OCI-LY1 (cell line): ENCODE results near the gene SNX7.
A peak's percentile ranks its signal among the peaks of the same experiment; 100 is the strongest.

Experiments
- H2AFZ ChIP-seq: fragments of 200-600 bp; sonication (generic), shearing (Covaris generic); 2 replicates; pipeline ENCODE4 v1.6.0; 2014; ENCODE audit warnings: antibody characterized with exemption, mild to moderate bottlenecking, low read length
- H3F3A ChIP-seq: fragments of 200-600 bp; sonication (generic), shearing (Covaris generic); 2 replicates; pipeline ENCODE4 v1.6.0; 2014; ENCODE audit warnings: mild to moderate bottlenecking, antibody characterized with exemption, low read length, moderate library complexity; ENCODE audit not compliant: insufficient read depth
- H3K27ac ChIP-seq: fragments of 200-600 bp; sonication (generic); 2 replicates; pipeline ENCODE4 v1.5.1; 2014; ENCODE audit warnings: low read length, mixed run types, mild to moderate bottlenecking, low read depth; ENCODE audit not compliant: poor library complexity, severe bottlenecking
- H3K27me3 ChIP-seq: fragments of 200-600 bp; sonication (generic); 2 replicates; pipeline ENCODE4 v1.6.0; 2014; ENCODE audit warnings: antibody characterized with exemption, mild to moderate bottlenecking, low read length, moderate library complexity; ENCODE audit not compliant: insufficient read depth
- H3K36me3 ChIP-seq: fragments of 200-600 bp; sonication (generic); 2 replicates; pipeline ENCODE4 v1.6.1; 2014; ENCODE audit warnings: mild to moderate bottlenecking, antibody characterized with exemption, low read length, moderate library complexity, mixed read lengths; ENCODE audit not compliant: insufficient read depth
- H3K4me1 ChIP-seq: fragments of 200-600 bp; sonication (generic); 2 replicates; pipeline ENCODE4 v1.5.1; 2014; ENCODE audit warnings: mild to moderate bottlenecking, low read length, moderate library complexity; ENCODE audit not compliant: insufficient read depth, severe bottlenecking
- H3K4me2 ChIP-seq: fragments of 200-600 bp; sonication (generic), shearing (Covaris generic); 2 replicates; pipeline ENCODE4 v1.6.1; 2014; ENCODE audit warnings: low read length
- H3K4me3 ChIP-seq: fragments of 200-600 bp; sonication (generic); 2 replicates; pipeline ENCODE4 v1.5.1; 2014; ENCODE audit warnings: low read length, low read depth, mild to moderate bottlenecking, mixed read lengths; ENCODE audit not compliant: poor library complexity, severe bottlenecking
- H3K79me2 ChIP-seq: fragments of 200-600 bp; shearing (Covaris generic); 2 replicates; pipeline ENCODE4 v1.6.1; 2016; ENCODE audit warnings: mixed run types, low read length, mixed read lengths; ENCODE audit not compliant: insufficient read depth
- H3K9ac ChIP-seq: fragments of 200-600 bp; sonication (generic), shearing (Covaris generic); 2 replicates; pipeline ENCODE4 v1.6.1; 2014; ENCODE audit warnings: mild to moderate bottlenecking, low read length, mixed read lengths
- H3K9me2 ChIP-seq: fragments of 200-600 bp; sonication (generic), shearing (Covaris generic); 2 replicates; pipeline ENCODE4 v1.6.1; 2014; ENCODE audit warnings: low read depth, mild to moderate bottlenecking, low read length, mixed read lengths
- H3K9me3 ChIP-seq: fragments of 200-600 bp; shearing (Covaris generic); 2 replicates; pipeline ENCODE4 v1.6.1; 2014; ENCODE audit warnings: low read length, mixed read lengths
- H4K20me1 ChIP-seq: fragments of 200-600 bp; sonication (generic), shearing (Covaris generic); 2 replicates; pipeline ENCODE4 v1.6.0; 2016; ENCODE audit warnings: mild to moderate bottlenecking, low read length; ENCODE audit not compliant: insufficient read depth
- CTCF ChIP-seq: fragments of 200-600 bp; sonication (generic), shearing (Covaris generic); IDR thresholded peaks from 2 replicates; pipeline ENCODE4 v1.5.1; 2017; ENCODE audit warnings: mild to moderate bottlenecking, antibody characterized with exemption, low read length, moderate library complexity, mixed read lengths
- EZH2 ChIP-seq: fragments of 200-600 bp; sonication (generic), shearing (Covaris generic); IDR thresholded peaks from 2 replicates; pipeline ENCODE4 v1.8.0; 2017; ENCODE audit warnings: borderline replicate concordance, mixed run types, mild to moderate bottlenecking, antibody characterized with exemption, low read length, moderate library complexity, mixed read lengths

SNX7 gene

GRCh38 chr1:98741164-98741563 lies 79.6 kb downstream of the SNX7 start:
- no peak overlapping the region for H3K27ac ChIP-seq
- H3K4me1 ChIP-seq: no peaks in the 10 kb centered on the region
- TF ChIP-seq EZH2 (no peak), CTCF (no peak)
- no peak overlapping the region for H3K9ac ChIP-seq
- no peaks in the 10 kb centered on the region for H3F3A ChIP-seq
- no peaks in the 10 kb centered on the region for H3K79me2 ChIP-seq
- H3K4me3 ChIP-seq: no peak overlapping the region
- no peak overlapping the region for H3K4me2 ChIP-seq
- H3K9me3 ChIP-seq: no peaks in the 10 kb centered on the region
- H4K20me1 ChIP-seq: no peaks in the 10 kb centered on the region
- no peaks in the 10 kb centered on the region for H3K27me3 ChIP-seq
- no peaks in the 10 kb centered on the region for H3K9me2 ChIP-seq
- H3K36me3 ChIP-seq: no peaks in the 10 kb centered on the region
- H2AFZ ChIP-seq: no peak overlapping the region

- Histone ChIP-seq H3K9me2 (no peaks in the 10 kb centered on the region), H3K9me3 (no peaks in the 10 kb centered on the region), H3K27me3 (no peaks in the 10 kb centered on the region), H3K4me1 (no peaks in the 10 kb centered on the region), H4K20me1 (no peaks in the 10 kb centered on the region), H3K9ac (no peak overlapping the region), H3K79me2 (no peaks in the 10 kb centered on the region), H2AFZ (no peak overlapping the region), H3K4me2 (no peak overlapping the region), H3K27ac (no peak overlapping the region), H3K4me3 (no peak overlapping the region), H3F3A (no peaks in the 10 kb centered on the region), H3K36me3 (no peaks in the 10 kb centered on the region)
- TF ChIP-seq EZH2 (no peak), CTCF (peak; percentile 48)
Observed at GRCh38 chr1:98749152-98749756, 87.7 kb downstream of the SNX7 start.

- Histone ChIP-seq H4K20me1 (no peaks in the 10 kb centered on the region), H3F3A (no peaks in the 10 kb centered on the region), H3K27me3 (no peaks in the 10 kb centered on the region), H3K9me2 (no peaks in the 10 kb centered on the region), H3K9ac (no peak overlapping the region), H3K36me3 (no peaks in the 10 kb centered on the region), H2AFZ (no peak overlapping the region), H3K9me3 (no peaks in the 10 kb centered on the region), H3K79me2 (no peaks in the 10 kb centered on the region), H3K4me1 (no peaks in the 10 kb centered on the region), H3K4me3 (no peak overlapping the region), H3K27ac (no peak overlapping the region), H3K4me2 (no peak overlapping the region)
- TF ChIP-seq EZH2 (no peak), CTCF (no peak)
Observed at GRCh38 chr1:98754176-98754575, 92.7 kb downstream of the SNX7 start.
